Thoracic aorta (tissue), 2 donors: Measurements from ENCODE around the gene ANO7. TPM values are rescaled to one million over a fixed set of nuclear protein-coding genes. Genes with fewer than 3 reads are reported as not detected.

Source experiments
- ATAC-seq: fragments of 150-250 bp; one replicate; pipeline ENCODE4 v1.8.0; 2017; ENCODE audit warnings: low read depth; ENCODE audit not compliant: insufficient number of reproducible peaks, low FRiP score
- DNase-seq: peaks from one replicate; pipeline ENCODE4 v3.0.0-alpha.2; 2020; ENCODE audit warnings: low spot score
- H3K27ac ChIP-seq, 2 donors: fragments of 200-600 bp; sonication (generic); 1 replicate in 1 of 2; 2 replicates in 1 of 2; pipeline ENCODE4 v1.5.1; 2016; ENCODE audit warnings: mild to moderate bottlenecking in 2 of 2, moderate library complexity in 2 of 2
- H3K27me3 ChIP-seq: fragments of 200-600 bp; sonication (generic); replicated peaks from 2 replicates; pipeline ENCODE4 v1.6.0; 2016; ENCODE audit warnings: mild to moderate bottlenecking; ENCODE audit not compliant: insufficient read depth
- H3K36me3 ChIP-seq: fragments of 200-600 bp; sonication (generic); one replicate; pipeline ENCODE4 v1.5.1; 2016
- H3K4me1 ChIP-seq, 2 donors: fragments of 200-600 bp; sonication (generic); 1 replicate in 1 of 2; 2 replicates in 1 of 2; pipeline versions ENCODE4 v1.5.1 to v1.6.0; 2016; ENCODE audit warnings: low read depth in 2 of 2, mild to moderate bottlenecking in 1 of 2; ENCODE audit not compliant: control insufficient read depth in 1 of 2
- H3K4me3 ChIP-seq: fragments of 200-600 bp; sonication (generic); 2 replicates; pipeline ENCODE4 v1.5.1; 2016; ENCODE audit warnings: mild to moderate bottlenecking
- H3K9me3 ChIP-seq: fragments of 200-600 bp; sonication (generic); 2 replicates; pipeline ENCODE4 v1.5.1; 2016
- total RNA-seq, 2 donors: library from RNA; depleted of rRNA; stranded (reverse); fragments of >200 nt; gene quantifications; one replicate each; pipeline versions ENCODE4 v1.1.0 to v1.2.3, GENCODE V29; 2016
- TF ChIP-seq, protein P1 (sequence below): fragments of 200-600 bp; sonication (generic); IDR thresholded peaks from one replicate; pipeline ENCODE4 v1.5.1; 2019; ENCODE audit warnings: antibody characterized with exemption

Gene ANO7
- total RNA-seq, 2 donors from 2014 or later = 0.27 to 1.2 TPM

GRCh38 chr2:241265506-241265905, 77.0 kb downstream of the ANO7 start:
- H3K27me3 ChIP-seq = no peaks in the 10 kb centered on the region
- H3K36me3 ChIP-seq = peaks cover 62% of the 10 kb centered on the region
- no peak for ATAC-seq
- H3K4me3 ChIP-seq = no peak overlapping the region
- H3K4me1 ChIP-seq = peaks cover 12 to 24% of the 10 kb centered on the region in 2 donors
- no peak overlapping the region for H3K27ac ChIP-seq
- TF ChIP-seq, protein P1, sequence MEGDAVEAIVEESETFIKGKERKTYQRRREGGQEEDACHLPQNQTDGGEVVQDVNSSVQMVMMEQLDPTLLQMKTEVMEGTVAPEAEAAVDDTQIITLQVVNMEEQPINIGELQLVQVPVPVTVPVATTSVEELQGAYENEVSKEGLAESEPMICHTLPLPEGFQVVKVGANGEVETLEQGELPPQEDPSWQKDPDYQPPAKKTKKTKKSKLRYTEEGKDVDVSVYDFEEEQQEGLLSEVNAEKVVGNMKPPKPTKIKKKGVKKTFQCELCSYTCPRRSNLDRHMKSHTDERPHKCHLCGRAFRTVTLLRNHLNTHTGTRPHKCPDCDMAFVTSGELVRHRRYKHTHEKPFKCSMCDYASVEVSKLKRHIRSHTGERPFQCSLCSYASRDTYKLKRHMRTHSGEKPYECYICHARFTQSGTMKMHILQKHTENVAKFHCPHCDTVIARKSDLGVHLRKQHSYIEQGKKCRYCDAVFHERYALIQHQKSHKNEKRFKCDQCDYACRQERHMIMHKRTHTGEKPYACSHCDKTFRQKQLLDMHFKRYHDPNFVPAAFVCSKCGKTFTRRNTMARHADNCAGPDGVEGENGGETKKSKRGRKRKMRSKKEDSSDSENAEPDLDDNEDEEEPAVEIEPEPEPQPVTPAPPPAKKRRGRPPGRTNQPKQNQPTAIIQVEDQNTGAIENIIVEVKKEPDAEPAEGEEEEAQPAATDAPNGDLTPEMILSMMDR = no peak
- H3K9me3 ChIP-seq = no peaks in the 10 kb centered on the region
- no peak for DNase-seq

GRCh38 chr2:241267249-241268067, 79.0 kb downstream of the ANO7 start:
- Histone ChIP-seq H3K4me1 (peaks cover 22 to 33% of the 10 kb centered on the region in 2 donors), H3K27me3 (no peaks in the 10 kb centered on the region), H3K9me3 (no peaks in the 10 kb centered on the region), H3K27ac (no peak overlapping the region), H3K36me3 (peaks cover 43% of the 10 kb centered on the region), H3K4me3 (no peak overlapping the region)
- TF ChIP-seq, protein P1 = no peak
- ATAC-seq = no peak
- no peak for DNase-seq

DNA sequence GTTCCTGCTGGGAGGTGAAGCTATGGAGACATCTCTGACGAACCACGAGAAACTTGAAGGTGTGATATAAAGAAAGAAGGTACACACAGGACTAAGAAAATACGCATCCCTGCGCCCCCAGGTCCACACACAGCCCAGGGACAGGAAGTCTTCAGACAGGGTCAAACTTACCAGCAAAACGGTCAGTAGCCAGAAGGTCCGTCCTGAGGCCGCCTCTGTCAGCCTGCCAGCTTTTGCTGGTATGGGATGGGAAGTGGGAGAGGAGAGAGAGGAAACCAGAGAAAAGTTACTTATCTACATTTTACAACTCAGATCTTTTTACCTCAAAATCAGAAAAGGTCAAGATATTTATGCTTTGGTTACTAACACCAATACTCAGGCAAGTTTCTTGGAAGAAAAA, 79.8 kb downstream of the ANO7 start:
- TF ChIP-seq, protein P1 = no peak
- Histone ChIP-seq H3K9me3 (no peaks in the 10 kb centered on the region), H3K27me3 (no peaks in the 10 kb centered on the region), H3K36me3 (peaks cover 34% of the 10 kb centered on the region), H3K27ac (no peak overlapping the region), H3K4me3 (no peak overlapping the region), H3K4me1 (peaks cover 25 to 39% of the 10 kb centered on the region in 2 donors)
- ATAC-seq (no peak), DNase-seq (no peak)

DNA sequence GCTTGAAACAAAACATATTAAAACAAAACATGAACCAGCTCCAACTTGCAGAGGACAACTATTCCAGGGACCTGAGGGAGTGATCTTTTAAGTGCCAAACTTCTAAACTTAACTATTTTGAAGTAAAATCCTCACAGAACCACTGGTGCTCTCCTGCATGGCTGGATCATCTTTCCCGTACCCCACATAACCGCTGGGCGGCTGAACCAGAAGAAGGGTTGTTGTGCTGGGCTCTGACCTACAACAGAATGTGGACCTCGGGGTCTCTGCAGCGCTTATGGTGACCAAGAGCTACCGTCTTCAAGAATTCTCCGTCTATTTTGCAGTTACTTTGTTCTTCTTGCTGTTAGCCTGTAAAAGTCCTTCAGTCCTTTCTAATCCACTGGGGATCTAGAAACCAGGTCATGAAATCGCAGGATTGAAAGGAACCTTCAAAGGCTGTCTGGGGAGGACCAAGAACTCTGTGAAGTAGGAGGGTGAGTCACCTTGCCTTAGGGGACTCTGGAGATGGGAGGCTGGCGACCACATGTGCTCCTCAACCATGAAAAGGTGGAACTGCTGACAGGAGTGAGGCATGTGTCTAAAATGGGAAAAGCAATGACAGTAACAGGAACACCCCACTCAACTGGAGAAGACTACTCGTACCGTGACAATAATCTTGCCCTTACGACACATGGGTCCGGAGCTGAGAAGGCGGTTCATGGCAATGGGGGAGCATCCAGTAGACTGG, 80.4 kb downstream of the ANO7 start:
- no peaks in the 10 kb centered on the region for H3K9me3 ChIP-seq
- no peak overlapping the region for H3K4me3 ChIP-seq
- no peak overlapping the region for H3K27ac ChIP-seq
- peaks cover 28% of the 10 kb centered on the region for H3K36me3 ChIP-seq
- no peak for DNase-seq
- no peaks in the 10 kb centered on the region for H3K27me3 ChIP-seq
- TF ChIP-seq, protein P1 = no peak
- H3K4me1 ChIP-seq = peaks cover 26 to 42% of the 10 kb centered on the region in 2 donors
- no peak for ATAC-seq
